ENCODE measurements around the gene MLLT6.

Gene MLLT6

GRCh38 chr17:38743556-38744171 lies 38.6 kb downstream of the MLLT6 start:
- Histone ChIP-seq H3K9me3 (ENCODE audit: insufficient read depth, low read depth, low read length) (no peaks in the 10 kb centered on the region), H3K27me3 (ENCODE audit: insufficient read depth, low read length) (no peaks in the 10 kb centered on the region), H3K27ac (ENCODE audit: low read length) (no peak overlapping the region), H3K4me1 (ENCODE audit: insufficient read depth, low read length) (peaks cover 23% of the 10 kb centered on the region), H3K36me3 (ENCODE audit: insufficient read depth, low read depth, low read length) (peaks cover 23% of the 10 kb centered on the region), H3K9ac (ENCODE audit: low read depth, low read length) (peak overlapping the region; percentile 42; the same call in 1 of the 2 replicates), H3K4me3 (ENCODE audit: low read length) (peak overlapping the region; percentile 44; the same call in 1 of the 2 replicates)

DNA sequence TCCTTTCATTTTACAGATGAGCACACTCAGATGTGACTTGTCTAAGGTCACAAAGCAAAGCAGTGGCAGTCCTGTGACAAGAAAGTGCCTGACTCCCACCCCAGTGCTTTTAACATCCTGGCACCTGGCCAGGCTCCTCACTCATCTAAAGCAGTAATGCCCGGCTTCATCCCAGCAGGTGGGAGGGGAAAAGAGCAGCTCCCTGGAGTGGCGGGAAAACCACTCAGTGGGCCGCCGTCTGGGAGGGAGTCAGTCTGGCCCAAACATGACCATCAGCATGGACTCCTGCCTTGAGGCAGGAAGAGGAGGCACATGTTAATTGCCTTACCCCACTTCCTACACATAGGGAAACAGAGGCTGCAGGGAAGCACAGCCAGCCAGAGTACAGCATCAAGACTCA lies 40.5 kb downstream of the MLLT6 start:
- Histone ChIP-seq H3K9me3 (ENCODE audit: insufficient read depth, low read depth, low read length) (no peaks in the 10 kb centered on the region), H3K9ac (ENCODE audit: low read depth, low read length) (peak overlapping the region; percentile 95; the same call in 1 of the 2 replicates), H3K4me1 (ENCODE audit: insufficient read depth, low read length) (peaks cover 25% of the 10 kb centered on the region), H3K4me3 (ENCODE audit: low read length) (peak overlapping the region; percentile 85; the same call in 1 of the 2 replicates), H3K27ac (ENCODE audit: low read length) (no peak overlapping the region), H3K27me3 (ENCODE audit: insufficient read depth, low read length) (peaks cover 7% of the 10 kb centered on the region; the same call in 1 of the 2 replicates), H3K36me3 (ENCODE audit: insufficient read depth, low read depth, low read length) (peaks cover 8% of the 10 kb centered on the region; the same call in 1 of the 2 replicates)

DNA sequence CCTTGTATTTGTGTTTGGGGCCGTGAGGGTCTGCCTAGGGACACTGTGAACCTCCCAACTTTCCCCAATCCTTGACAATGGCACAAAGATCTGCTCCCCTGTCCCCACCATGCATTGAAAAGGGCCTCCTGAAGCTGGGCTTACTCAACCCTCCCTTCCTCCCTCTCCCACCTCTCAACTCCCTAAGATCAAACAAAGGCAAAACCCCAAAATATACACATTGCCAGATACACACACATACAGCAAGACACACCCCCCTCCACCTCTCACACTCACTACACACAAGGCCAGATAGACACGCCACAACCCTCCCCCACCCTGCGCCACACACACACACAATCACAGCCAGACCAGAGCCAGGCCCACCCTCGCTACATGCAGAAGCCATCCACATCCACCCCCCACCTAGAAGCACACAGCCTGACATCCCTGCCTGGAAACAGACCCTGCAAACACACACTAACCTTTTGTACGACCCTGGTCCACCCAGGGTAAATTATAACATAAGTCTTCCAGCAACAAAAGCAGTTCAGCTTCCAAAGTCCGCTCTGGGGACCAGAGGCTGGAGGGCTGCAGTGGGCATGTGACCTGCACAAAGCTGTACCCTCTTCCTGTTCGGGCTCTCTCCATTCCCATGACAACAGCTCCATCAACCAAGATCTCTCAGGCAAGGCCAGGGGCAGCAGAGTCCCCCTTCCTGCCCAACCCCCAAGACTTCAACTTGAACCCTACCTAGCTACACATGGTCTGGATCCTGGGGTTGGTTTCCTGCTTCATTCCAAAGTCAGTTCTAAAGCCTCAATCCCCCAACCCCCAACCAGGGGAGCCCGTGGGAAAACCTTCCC lies 41.2 kb downstream of the MLLT6 start:
- H3K9ac ChIP-seq (ENCODE audit: low read depth, low read length) = peak overlapping the region; percentile 95; the same call in 1 of the 2 replicates
- H3K27ac ChIP-seq (ENCODE audit: low read length) = peak overlapping the region; percentile 92
- H3K27me3 ChIP-seq (ENCODE audit: insufficient read depth, low read length) = peaks cover 14% of the 10 kb centered on the region; the same call in 1 of the 2 replicates
- H3K36me3 ChIP-seq (ENCODE audit: insufficient read depth, low read depth, low read length) = peaks cover 8% of the 10 kb centered on the region; the same call in 1 of the 2 replicates
- peak overlapping the region; percentile 85 for H3K4me3 ChIP-seq (ENCODE audit: low read length)
- H3K9me3 ChIP-seq (ENCODE audit: insufficient read depth, low read depth, low read length) = no peaks in the 10 kb centered on the region
- H3K4me1 ChIP-seq (ENCODE audit: insufficient read depth, low read length) = peaks cover 25% of the 10 kb centered on the region

GRCh38 chr17:38746849-38747462 lies 41.9 kb downstream of the MLLT6 start:
- peaks cover 25% of the 10 kb centered on the region for H3K4me1 ChIP-seq (ENCODE audit: insufficient read depth, low read length)
- peak overlapping the region; percentile 95; the same call in 1 of the 2 replicates for H3K9ac ChIP-seq (ENCODE audit: low read depth, low read length)
- peaks cover 17% of the 10 kb centered on the region; the same call in 1 of the 2 replicates for H3K27me3 ChIP-seq (ENCODE audit: insufficient read depth, low read length)
- H3K9me3 ChIP-seq (ENCODE audit: insufficient read depth, low read depth, low read length) = no peaks in the 10 kb centered on the region
- peak overlapping the region; percentile 92 for H3K27ac ChIP-seq (ENCODE audit: low read length)
- peak overlapping the region; percentile 85 for H3K4me3 ChIP-seq (ENCODE audit: low read length)
- H3K36me3 ChIP-seq (ENCODE audit: insufficient read depth, low read depth, low read length) = peaks cover 8% of the 10 kb centered on the region; the same call in 1 of the 2 replicates

- Histone ChIP-seq H3K36me3 (ENCODE audit: insufficient read depth, low read depth, low read length) (peaks cover 4% of the 10 kb centered on the region; the same call in 1 of the 2 replicates), H3K4me1 (ENCODE audit: insufficient read depth, low read length) (peaks cover 23% of the 10 kb centered on the region), H3K27me3 (ENCODE audit: insufficient read depth, low read length) (peaks cover 17% of the 10 kb centered on the region; the same call in 1 of the 2 replicates), H3K4me3 (ENCODE audit: low read length) (peak overlapping the region; percentile 85), H3K27ac (ENCODE audit: low read length) (peak overlapping the region; percentile 92), H3K9ac (ENCODE audit: low read depth, low read length) (peak overlapping the region; percentile 95), H3K9me3 (ENCODE audit: insufficient read depth, low read depth, low read length) (no peaks in the 10 kb centered on the region)
These were observed 42.5 kb downstream of the MLLT6 start for GRCh38 chr17:38747463-38748148.

DNA sequence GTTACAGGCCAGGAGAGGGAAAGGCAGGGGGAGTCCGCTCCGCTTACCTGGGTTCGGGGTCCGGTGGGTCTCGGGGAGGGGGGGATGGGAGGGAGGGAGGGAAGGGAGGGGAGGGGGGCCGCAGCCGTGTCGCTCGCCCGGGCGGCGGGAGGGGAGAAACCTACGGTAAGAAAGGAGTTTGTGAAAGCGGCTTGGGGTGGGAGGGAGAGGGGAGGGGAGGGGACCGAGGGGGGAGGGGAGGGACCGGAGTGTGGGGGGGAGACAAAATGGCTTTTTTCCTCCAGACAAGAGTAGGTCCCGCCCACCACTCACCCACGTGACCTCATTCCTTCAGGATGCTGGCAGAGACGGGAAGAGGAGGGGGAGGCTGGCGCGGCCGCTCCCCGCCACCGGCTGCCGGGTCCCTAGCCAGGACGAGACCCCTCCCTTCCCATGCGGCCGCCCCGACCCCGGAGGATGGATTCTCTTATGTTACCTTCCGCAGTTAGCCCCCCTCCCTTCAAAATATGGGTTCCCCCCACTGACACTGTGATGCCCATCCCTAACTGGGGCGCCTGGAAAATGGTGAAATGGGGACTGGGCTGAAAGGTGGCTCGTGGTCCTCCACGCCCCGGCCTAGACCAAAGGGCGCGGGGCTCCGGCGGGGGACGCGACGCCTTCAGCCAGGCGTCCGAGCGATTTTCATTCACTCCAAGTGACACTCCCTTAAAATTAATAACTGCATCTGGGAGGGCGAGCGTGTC lies 43.2 kb downstream of the MLLT6 start, which contains the start of gene PCGF2:
Gene PCGF2 (minus strand): TSS at position 188 of the 743 bp plus-strand sequence. CDS start 7,934 bp downstream, outside the sequence.
- peak within 1 kb of the TSS; percentile 92 for H3K27ac ChIP-seq (ENCODE audit: low read length)
- no peaks in the 10 kb centered on the region for H3K36me3 ChIP-seq (ENCODE audit: insufficient read depth, low read depth, low read length)
- peaks cover 22% of the 10 kb centered on the region for H3K4me1 ChIP-seq (ENCODE audit: insufficient read depth, low read length)
- H3K9me3 ChIP-seq (ENCODE audit: insufficient read depth, low read depth, low read length) = no peaks in the 10 kb centered on the region
- H3K9ac ChIP-seq (ENCODE audit: low read depth, low read length) = peak within 1 kb of the TSS; percentile 95
- H3K4me3 ChIP-seq (ENCODE audit: low read length) = peak within 1 kb of the TSS; percentile 91
- peaks cover 17% of the 10 kb centered on the region; the same call in 1 of the 2 replicates for H3K27me3 ChIP-seq (ENCODE audit: insufficient read depth, low read length)

GRCh38 chr17:38748892-38749222 lies 43.8 kb downstream of the MLLT6 start:
- Histone ChIP-seq H3K4me3 (ENCODE audit: low read length) (peak overlapping the region; percentile 91), H3K9ac (ENCODE audit: low read depth, low read length) (peak overlapping the region; percentile 84; the same call in 1 of the 2 replicates), H3K27me3 (ENCODE audit: insufficient read depth, low read length) (peaks cover 17% of the 10 kb centered on the region; the same call in 1 of the 2 replicates)

DNA sequence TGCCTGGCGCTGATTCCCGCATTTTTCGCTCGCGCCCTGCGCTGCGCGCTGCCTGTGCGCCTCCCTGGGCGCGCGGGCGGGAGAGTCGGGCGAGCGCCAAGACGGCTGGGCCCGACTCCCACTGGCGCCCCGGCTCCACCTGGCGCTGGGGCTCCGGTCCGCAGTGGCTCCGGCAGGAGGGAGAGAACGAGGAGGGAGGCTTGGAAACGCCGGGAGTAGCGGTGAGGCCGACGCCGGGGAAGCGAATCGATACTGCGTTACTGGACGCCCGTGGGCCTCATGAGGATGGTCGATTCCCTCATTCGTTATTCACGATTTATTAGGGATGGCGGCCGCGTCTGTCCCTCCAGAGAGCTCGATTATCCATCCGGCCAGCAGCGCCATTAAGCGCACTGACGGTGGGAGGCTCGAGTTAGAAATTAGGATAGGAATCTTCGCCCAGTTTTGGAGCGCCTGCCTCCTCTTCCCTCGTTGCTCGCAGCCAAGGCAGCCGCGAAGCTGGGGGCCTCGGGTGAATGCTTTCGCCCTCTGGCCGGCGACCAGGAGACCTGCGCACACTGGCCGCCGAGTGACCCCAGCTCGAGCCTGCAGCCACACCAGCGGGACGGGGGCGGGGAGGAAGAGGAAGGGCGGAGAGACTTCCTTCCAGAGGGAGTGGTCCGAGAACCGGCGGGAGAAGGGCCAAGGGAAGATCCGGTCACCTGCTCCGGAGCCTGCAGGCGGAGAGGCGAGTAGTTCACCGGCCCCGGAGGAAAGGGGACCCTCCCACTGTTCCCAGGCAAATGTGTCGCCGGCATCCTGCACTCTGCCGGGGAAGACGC lies 44.4 kb downstream of the MLLT6 start:
- H3K27me3 ChIP-seq (ENCODE audit: insufficient read depth, low read length) = peaks cover 17% of the 10 kb centered on the region; the same call in 1 of the 2 replicates
- peaks cover 7% of the 10 kb centered on the region; the same call in 1 of the 2 replicates for H3K36me3 ChIP-seq (ENCODE audit: insufficient read depth, low read depth, low read length)
- no peaks in the 10 kb centered on the region for H3K9me3 ChIP-seq (ENCODE audit: insufficient read depth, low read depth, low read length)
- H3K9ac ChIP-seq (ENCODE audit: low read depth, low read length) = peak overlapping the region; percentile 84; the same call in 1 of the 2 replicates
- H3K27ac ChIP-seq (ENCODE audit: low read length) = peak overlapping the region; percentile 26
- H3K4me3 ChIP-seq (ENCODE audit: low read length) = peak overlapping the region; percentile 91
- H3K4me1 ChIP-seq (ENCODE audit: insufficient read depth, low read length) = peaks cover 16% of the 10 kb centered on the region; the same call in 1 of the 2 replicates

More at GRCh38 chr17:38748892-38749222, 43.8 kb downstream of the MLLT6 start:
- H3K36me3 ChIP-seq (ENCODE audit: insufficient read depth, low read depth, low read length) = 0 out of 2 replicates have a peak, but pooled peaks cover 4% of the 10 kb centered on the region
- peak overlapping the region; percentile 26 for H3K27ac ChIP-seq (ENCODE audit: low read length)
- no peaks in the 10 kb centered on the region for H3K9me3 ChIP-seq (ENCODE audit: insufficient read depth, low read depth, low read length)
- H3K4me1 ChIP-seq (ENCODE audit: insufficient read depth, low read length) = peaks cover 18% of the 10 kb centered on the region

GRCh38 chr17:38750044-38750311 lies 44.9 kb downstream of the MLLT6 start:
- Histone ChIP-seq H3K4me3 (ENCODE audit: low read length) (peak overlapping the region; percentile 91), H3K27me3 (ENCODE audit: insufficient read depth, low read length) (peaks cover 17% of the 10 kb centered on the region; the same call in 1 of the 2 replicates), H3K36me3 (ENCODE audit: insufficient read depth, low read depth, low read length) (peaks cover 13% of the 10 kb centered on the region; the same call in 1 of the 2 replicates), H3K4me1 (ENCODE audit: insufficient read depth, low read length) (peaks cover 16% of the 10 kb centered on the region; the same call in 1 of the 2 replicates), H3K9me3 (ENCODE audit: insufficient read depth, low read depth, low read length) (no peaks in the 10 kb centered on the region), H3K9ac (ENCODE audit: low read depth, low read length) (peak overlapping the region; percentile 84; the same call in 1 of the 2 replicates), H3K27ac (ENCODE audit: low read length) (no peak overlapping the region)
